Measurements from ENCODE around the gene CYP19A1. TPM values are rescaled to one million over a fixed set of nuclear protein-coding genes. Genes with fewer than 3 reads are reported as not detected.

CYP19A1 gene
- total and polyA plus RNA-seq, 2 experiments from 2014 or later, result 1.4 to 35.4 TPM

DNA sequence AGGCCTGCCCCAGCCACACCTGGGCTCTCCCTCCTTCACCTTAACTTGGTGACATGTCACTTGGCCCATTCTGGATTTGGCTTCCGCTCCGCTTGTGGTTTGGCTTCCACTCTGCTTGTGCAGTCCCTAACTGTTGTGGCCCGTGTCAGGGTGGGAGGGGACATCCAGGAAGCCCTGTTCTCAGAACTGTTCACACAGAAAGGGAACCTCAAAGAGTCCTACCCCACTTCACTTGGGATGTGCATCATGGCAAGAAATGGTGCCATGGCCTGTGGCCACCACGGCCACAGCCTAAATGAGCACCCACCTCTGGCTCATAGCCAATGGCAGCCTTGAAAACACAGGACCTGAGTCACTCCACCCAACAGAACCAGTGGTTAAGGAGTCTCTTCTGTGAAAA is 63.4 kb downstream of the CYP19A1 start:
- no peaks in the 10 kb centered on the region for H3K36me3 ChIP-seq (replicated peaks; ENCODE audit: insufficient read depth, low read depth)
- no peaks in the 10 kb centered on the region for H3K79me2 ChIP-seq
- H3K4me1 ChIP-seq (ENCODE audit: insufficient read depth), result no peaks in the 10 kb centered on the region
- no peak for TF ChIP-seq EZH2phosphoT487 (IDR thresholded peaks at IDR 0.05; ENCODE audit: low read depth, severe bottlenecking, unreplicated experiment)
- TF ChIP-seq, protein P1, sequence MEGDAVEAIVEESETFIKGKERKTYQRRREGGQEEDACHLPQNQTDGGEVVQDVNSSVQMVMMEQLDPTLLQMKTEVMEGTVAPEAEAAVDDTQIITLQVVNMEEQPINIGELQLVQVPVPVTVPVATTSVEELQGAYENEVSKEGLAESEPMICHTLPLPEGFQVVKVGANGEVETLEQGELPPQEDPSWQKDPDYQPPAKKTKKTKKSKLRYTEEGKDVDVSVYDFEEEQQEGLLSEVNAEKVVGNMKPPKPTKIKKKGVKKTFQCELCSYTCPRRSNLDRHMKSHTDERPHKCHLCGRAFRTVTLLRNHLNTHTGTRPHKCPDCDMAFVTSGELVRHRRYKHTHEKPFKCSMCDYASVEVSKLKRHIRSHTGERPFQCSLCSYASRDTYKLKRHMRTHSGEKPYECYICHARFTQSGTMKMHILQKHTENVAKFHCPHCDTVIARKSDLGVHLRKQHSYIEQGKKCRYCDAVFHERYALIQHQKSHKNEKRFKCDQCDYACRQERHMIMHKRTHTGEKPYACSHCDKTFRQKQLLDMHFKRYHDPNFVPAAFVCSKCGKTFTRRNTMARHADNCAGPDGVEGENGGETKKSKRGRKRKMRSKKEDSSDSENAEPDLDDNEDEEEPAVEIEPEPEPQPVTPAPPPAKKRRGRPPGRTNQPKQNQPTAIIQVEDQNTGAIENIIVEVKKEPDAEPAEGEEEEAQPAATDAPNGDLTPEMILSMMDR (IDR thresholded peaks at IDR 0.05; ENCODE audit: poor library complexity), result no peak
- no peak for TF ChIP-seq EZH2 (IDR thresholded peaks at IDR 0.05; ENCODE audit: borderline replicate concordance)
- H3K4me3 ChIP-seq, result no peak overlapping the region
- H4K20me1 ChIP-seq (ENCODE audit: insufficient read depth, poor library complexity, severe bottlenecking), result no peaks in the 10 kb centered on the region
- H3K9me3 ChIP-seq (ENCODE audit: low read depth), result no peaks in the 10 kb centered on the region
- H3K27me3 ChIP-seq, result peaks cover 10% of the 10 kb centered on the region
- H3K9me2 ChIP-seq (replicated peaks; ENCODE audit: insufficient read depth), result no peaks in the 10 kb centered on the region
- H3K4me2 ChIP-seq, result no peak overlapping the region
- no peak overlapping the region for H3K27ac ChIP-seq
- H2AFZ ChIP-seq, result no peak overlapping the region
- DNase-seq (ENCODE audit: low spot score), result no peak
- 89% methylated on average over 4 of the region's 4 CpGs for WGBS (ENCODE audit: low lambda C conversion rate, missing lambda C conversion rate)

DNA sequence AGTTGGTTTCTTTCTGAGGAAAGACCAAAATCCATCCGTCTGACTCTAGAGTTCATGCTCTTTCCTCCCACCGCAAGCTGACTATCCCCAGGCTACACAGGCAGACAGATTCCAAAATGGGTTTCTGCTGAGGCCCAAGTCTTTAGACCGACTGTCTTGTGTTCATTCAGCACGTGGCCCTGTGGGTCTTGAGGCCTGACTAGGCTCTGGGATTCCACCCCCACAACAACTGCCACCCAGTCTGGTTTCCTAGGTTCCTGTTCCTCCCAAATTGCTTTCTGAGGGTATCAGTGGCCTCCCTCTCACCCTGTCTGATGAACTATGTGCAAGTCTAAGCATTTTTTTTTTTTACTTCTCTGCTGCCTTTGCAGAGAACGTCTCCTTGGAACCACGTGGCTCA is 67.7 kb downstream of the CYP19A1 start:
- no peak overlapping the region for H3K4me2 ChIP-seq
- H4K20me1 ChIP-seq (ENCODE audit: insufficient read depth, poor library complexity, severe bottlenecking), result no peaks in the 10 kb centered on the region
- no peaks in the 10 kb centered on the region for H3K9me2 ChIP-seq (replicated peaks; ENCODE audit: insufficient read depth)

DNA sequence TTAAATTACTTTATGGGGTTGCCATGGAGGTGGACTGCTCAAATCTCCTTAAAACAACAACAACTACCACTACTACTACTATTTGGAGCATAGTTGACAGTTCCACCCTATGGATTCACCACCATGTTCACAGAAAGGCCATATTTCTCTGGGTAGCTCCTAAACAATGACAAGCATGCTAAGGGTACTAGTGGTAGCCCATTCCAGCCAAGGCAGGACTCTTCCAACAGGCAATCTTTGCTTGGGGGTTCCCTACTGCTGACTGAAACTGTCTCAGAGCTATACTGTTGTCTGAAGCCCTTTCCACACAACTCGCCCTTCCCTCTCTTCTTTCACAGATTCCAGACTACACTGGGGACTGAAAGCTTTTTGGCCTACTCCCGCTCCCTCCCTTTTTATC is 68.9 kb downstream of the CYP19A1 start:
- H3K9me3 ChIP-seq (ENCODE audit: low read depth), result no peaks in the 10 kb centered on the region
- no peaks in the 10 kb centered on the region for H3K79me2 ChIP-seq
- DNase-seq (ENCODE audit: low spot score), result no peak
- H3K4me3 ChIP-seq, result no peak overlapping the region
- no peaks in the 10 kb centered on the region for H3K36me3 ChIP-seq (replicated peaks; ENCODE audit: insufficient read depth, low read depth)
- no peak for TF ChIP-seq EZH2 (IDR thresholded peaks at IDR 0.05; ENCODE audit: borderline replicate concordance)
- TF ChIP-seq, protein P1 (IDR thresholded peaks at IDR 0.05; ENCODE audit: poor library complexity), result no peak
- TF ChIP-seq EZH2phosphoT487 (IDR thresholded peaks at IDR 0.05; ENCODE audit: low read depth, severe bottlenecking, unreplicated experiment), result no peak
- H3K4me1 ChIP-seq (ENCODE audit: insufficient read depth), result peaks cover 10% of the 10 kb centered on the region
- no peak overlapping the region for H3K27ac ChIP-seq
- H3K27me3 ChIP-seq, result peaks cover 30% of the 10 kb centered on the region
- no peaks in the 10 kb centered on the region for H3K9me2 ChIP-seq (replicated peaks; ENCODE audit: insufficient read depth)
- WGBS (ENCODE audit: low lambda C conversion rate, missing lambda C conversion rate), result 63% methylated on average over 2 of the region's 2 CpGs
- H2AFZ ChIP-seq, result no peak overlapping the region
- H3K4me2 ChIP-seq, result no peak overlapping the region
- no peaks in the 10 kb centered on the region for H4K20me1 ChIP-seq (ENCODE audit: insufficient read depth, poor library complexity, severe bottlenecking)

More for the DNA sequence above, 67.7 kb downstream of the CYP19A1 start:
- H3K79me2 ChIP-seq, result no peaks in the 10 kb centered on the region
- H3K9me3 ChIP-seq (ENCODE audit: low read depth), result no peaks in the 10 kb centered on the region
- DNase-seq (ENCODE audit: low spot score), result no peak
- no peaks in the 10 kb centered on the region for H3K36me3 ChIP-seq (replicated peaks; ENCODE audit: insufficient read depth, low read depth)
- TF ChIP-seq, protein P1 (IDR thresholded peaks at IDR 0.05; ENCODE audit: poor library complexity), result no peak
- TF ChIP-seq EZH2phosphoT487 (IDR thresholded peaks at IDR 0.05; ENCODE audit: low read depth, severe bottlenecking, unreplicated experiment) (no peak), EZH2 (IDR thresholded peaks at IDR 0.05; ENCODE audit: borderline replicate concordance) (no peak)
- no peak overlapping the region for H2AFZ ChIP-seq
- H3K4me3 ChIP-seq, result no peak overlapping the region
- H3K4me1 ChIP-seq (ENCODE audit: insufficient read depth), result peaks cover 10% of the 10 kb centered on the region
- H3K27me3 ChIP-seq, result peaks cover 22% of the 10 kb centered on the region
- 74% methylated on average over 6 of the region's 6 CpGs for WGBS (ENCODE audit: low lambda C conversion rate, missing lambda C conversion rate)
- no peak overlapping the region for H3K27ac ChIP-seq

DNA sequence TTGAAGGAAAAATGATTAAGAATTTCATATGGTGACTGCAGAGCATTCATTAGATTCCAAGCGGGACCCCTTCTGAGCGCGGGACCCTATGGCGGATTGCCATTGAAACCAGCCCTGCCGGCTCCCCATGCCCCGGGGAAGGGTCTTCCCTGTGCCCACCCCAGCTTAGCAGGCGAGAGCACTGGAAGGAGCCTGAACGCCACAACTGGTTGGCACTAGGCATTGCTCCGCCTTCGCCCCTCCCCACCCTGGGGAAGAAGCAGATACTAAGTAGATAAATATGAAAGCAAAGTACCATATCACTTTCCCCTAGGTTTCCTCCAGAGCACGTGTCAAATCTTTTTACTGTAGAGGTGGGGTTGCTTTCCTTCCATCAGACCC is 70.7 kb downstream of the CYP19A1 start:
- Histone ChIP-seq H3K4me3 (peak overlapping the region; percentile 65), H3K27ac (no peak overlapping the region), H3K36me3 (replicated peaks; ENCODE audit: insufficient read depth, low read depth) (no peaks in the 10 kb centered on the region), H2AFZ (peak overlapping the region; percentile 91), H3K9me3 (ENCODE audit: low read depth) (no peaks in the 10 kb centered on the region), H3K27me3 (peaks cover 34% of the 10 kb centered on the region), H3K9me2 (replicated peaks; ENCODE audit: insufficient read depth) (no peaks in the 10 kb centered on the region), H3K4me2 (peak overlapping the region; percentile 100), H4K20me1 (ENCODE audit: insufficient read depth, poor library complexity, severe bottlenecking) (no peaks in the 10 kb centered on the region), H3K4me1 (ENCODE audit: insufficient read depth) (peaks cover 10% of the 10 kb centered on the region), H3K79me2 (no peaks in the 10 kb centered on the region)
- 12% methylated on average over 11 of the region's 11 CpGs for WGBS (ENCODE audit: low lambda C conversion rate, missing lambda C conversion rate)
- no peak for TF ChIP-seq EZH2 (IDR thresholded peaks at IDR 0.05; ENCODE audit: borderline replicate concordance)
- TF ChIP-seq, protein P1 (IDR thresholded peaks at IDR 0.05; ENCODE audit: poor library complexity), result no peak
- no peak for TF ChIP-seq EZH2phosphoT487 (IDR thresholded peaks at IDR 0.05; ENCODE audit: low read depth, severe bottlenecking, unreplicated experiment)
- DNase-seq (ENCODE audit: low spot score), result no peak
